ENCODE data around the gene SLFN11. TPM values are rescaled to one million over a fixed set of nuclear protein-coding genes. Genes with fewer than 3 reads are reported as not detected.
"Not testable (repeated sequence)": the region's sequence is repeated elsewhere in the genome, so short reads cannot be mapped to it uniquely, and the experiment has no call there.

SLFN11 gene
- total RNA-seq, 2 experiments from 2014 or later, result 64.8 to 68.8 TPM

DNA sequence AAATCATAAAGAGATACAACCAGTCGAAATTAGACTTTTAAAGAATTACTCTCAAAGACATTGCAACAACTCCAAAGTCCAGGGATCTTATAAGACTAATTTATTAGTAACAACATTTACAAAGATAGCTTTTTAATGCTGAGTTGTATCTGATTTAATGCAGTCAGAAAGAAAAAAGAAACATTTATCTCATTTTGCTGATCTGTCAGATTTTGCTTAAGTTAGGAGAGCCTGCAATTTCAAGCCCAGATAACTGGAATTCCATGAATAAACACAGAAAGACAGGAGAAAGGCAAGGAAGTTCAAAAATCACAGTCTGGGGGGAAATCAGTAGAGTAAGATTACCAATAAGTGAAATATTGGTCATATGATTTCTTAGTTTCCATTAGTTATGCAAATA, 22.9 kb downstream of the SLFN11 start:
- intact Hi-C loops (cut with micrococcal nuclease), result no loop called here
- CTCF ChIA-PET, result interaction anchor here (0.7 to 1.3 kb wide), 3 partner anchors 34 to 189 kb away, joined by 3 to 6 read pairs (median 3); no protein-coding TSS in a partner anchor
- Mint-ChIP-seq H3K27ac (no peak overlapping the region), H3K36me3 (peaks cover 29% of the 10 kb centered on the region), H3K4me1 (ENCODE audit: low read depth) (peaks cover 18% of the 10 kb centered on the region), H3K27me3 (no peaks in the 10 kb centered on the region), H3K4me3 (no peak overlapping the region), H3K9me3 (no peaks in the 10 kb centered on the region)
- no peak for DNase-seq
- POLR2A ChIA-PET, result interaction anchor here (1.5 kb wide), 1 partner anchor 186 kb away, joined by 3 read pairs; no protein-coding TSS in a partner anchor

- Mint-ChIP-seq H3K4me3 (peak overlapping the region; percentile 82), H3K36me3 (peaks cover 4% of the 10 kb centered on the region), H3K9me3 (peaks cover 9% of the 10 kb centered on the region), H3K27ac (no peak overlapping the region), H3K27me3 (no peaks in the 10 kb centered on the region), H3K4me1 (ENCODE audit: low read depth) (peaks cover 34% of the 10 kb centered on the region)
- peak; percentile 49 for DNase-seq
- intact Hi-C loops (cut with micrococcal nuclease), result no loop called here
- ChIA-PET POLR2A (interaction anchor here (1.3 to 1.9 kb wide), 2 partner anchors 28 to 188 kb away, joined by 4 to 5 read pairs; partner anchors contain the start of gene SLFN11), CTCF (interaction anchor here (0.9 kb wide), 1 partner anchor 142 kb away, joined by 3 read pairs; no protein-coding TSS in a partner anchor)
Observed at GRCh38 chr17:35345926-35346771, 27.3 kb downstream of the SLFN11 start.

- peak overlapping the region; percentile 82 for H3K4me3 Mint-ChIP-seq
- intact Hi-C loops (cut with micrococcal nuclease), result no loop called here
- ChIA-PET POLR2A (interaction anchor here (1.3 kb wide), 1 partner anchor 28 kb away, joined by 4 read pairs; the partner anchor contains the start of gene SLFN11), CTCF (interaction anchor here (0.9 kb wide), 1 partner anchor 143 kb away, joined by 3 read pairs; no protein-coding TSS in a partner anchor)
- no peaks in the 10 kb centered on the region for H3K27me3 Mint-ChIP-seq
- peaks cover 12% of the 10 kb centered on the region for H3K9me3 Mint-ChIP-seq
- DNase-seq, result no peak
- peaks cover 2% of the 10 kb centered on the region for H3K36me3 Mint-ChIP-seq
- peaks cover 36% of the 10 kb centered on the region for H3K4me1 Mint-ChIP-seq (ENCODE audit: low read depth)
- H3K27ac Mint-ChIP-seq, result no peak overlapping the region
Observed at GRCh38 chr17:35345445-35345925, 27.9 kb downstream of the SLFN11 start.

- no peaks in the 10 kb centered on the region for H3K27me3 Mint-ChIP-seq
- peaks cover 17% of the 10 kb centered on the region for H3K9me3 Mint-ChIP-seq
- H3K36me3 Mint-ChIP-seq, result peaks cover 2% of the 10 kb centered on the region
- H3K4me3 Mint-ChIP-seq, result no peak overlapping the region
- intact Hi-C loops (cut with micrococcal nuclease), result no loop called here
- POLR2A ChIA-PET, result no interaction called here
- DNase-seq, result no peak
- CTCF ChIA-PET, result interaction anchor here (0.7 kb wide), 1 partner anchor 46 kb away, joined by 3 read pairs; no protein-coding TSS in a partner anchor
- H3K27ac Mint-ChIP-seq, result no peak overlapping the region
- peaks cover 36% of the 10 kb centered on the region for H3K4me1 Mint-ChIP-seq (ENCODE audit: low read depth)
Observed at GRCh38 chr17:35344262-35344661, 29.2 kb downstream of the SLFN11 start.

- Mint-ChIP-seq H3K4me1 (ENCODE audit: low read depth) (peaks cover 36% of the 10 kb centered on the region), H3K36me3 (peaks cover 2% of the 10 kb centered on the region), H3K27ac (no peak overlapping the region), H3K27me3 (no peaks in the 10 kb centered on the region), H3K9me3 (peaks cover 17% of the 10 kb centered on the region), H3K4me3 (no peak overlapping the region)
- POLR2A ChIA-PET, result no interaction called here
- DNase-seq, result no peak
- intact Hi-C loops (cut with micrococcal nuclease), result no loop called here
- CTCF ChIA-PET, result no interaction called here
Observed at GRCh38 chr17:35342276-35342675, 31.1 kb downstream of the SLFN11 start.

- ChIA-PET POLR2A (no interaction called here), CTCF (no interaction called here)
- intact Hi-C loops (cut with micrococcal nuclease), result loop anchor here (1.0 kb wide), 1 partner anchor 28 kb away; no protein-coding TSS in a partner anchor
- DNase-seq, result peak; percentile 26
- Mint-ChIP-seq H3K4me3 (no peak overlapping the region), H3K27me3 (no peaks in the 10 kb centered on the region), H3K36me3 (peaks cover 2% of the 10 kb centered on the region), H3K4me1 (ENCODE audit: low read depth) (peaks cover 32% of the 10 kb centered on the region), H3K27ac (peak overlapping the region; percentile 47), H3K9me3 (peaks cover 17% of the 10 kb centered on the region)
Observed at GRCh38 chr17:35341411-35341992, 31.9 kb downstream of the SLFN11 start.

DNA sequence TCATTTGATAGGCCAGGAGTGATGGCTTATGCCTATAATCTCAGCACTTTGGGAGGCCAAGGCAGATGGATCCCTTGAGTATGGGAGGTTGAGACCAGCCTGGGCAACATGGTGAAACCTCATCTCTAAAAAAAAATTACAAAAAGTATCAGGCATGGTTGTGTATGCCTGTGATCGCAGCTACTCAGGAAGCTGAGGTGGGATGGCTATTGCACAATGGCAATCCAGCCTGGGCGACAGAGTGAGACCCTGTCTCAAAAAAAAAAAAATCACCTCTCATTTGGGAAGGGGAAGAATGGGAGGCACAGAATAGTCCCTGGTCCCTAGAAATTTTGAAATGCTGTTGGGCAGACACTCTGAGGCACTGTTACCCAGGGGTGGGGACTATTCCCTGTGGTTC, 35.2 kb downstream of the SLFN11 start:
- H3K36me3 Mint-ChIP-seq, result peaks cover 2% of the 10 kb centered on the region
- POLR2A ChIA-PET, result no interaction called here
- H3K27me3 Mint-ChIP-seq, result no peaks in the 10 kb centered on the region
- intact Hi-C loops (cut with micrococcal nuclease), result no loop called here
- no peak overlapping the region for H3K4me3 Mint-ChIP-seq
- H3K27ac Mint-ChIP-seq, result no peak overlapping the region
- H3K4me1 Mint-ChIP-seq (ENCODE audit: low read depth), result peaks cover 21% of the 10 kb centered on the region
- CTCF ChIA-PET, result no interaction called here
- no peak for DNase-seq
- H3K9me3 Mint-ChIP-seq, result peaks cover 17% of the 10 kb centered on the region

GRCh38 chr17:35337364-35337763, 36.1 kb downstream of the SLFN11 start:
- ChIA-PET CTCF (no interaction called here), POLR2A (no interaction called here)
- peaks cover 13% of the 10 kb centered on the region for H3K4me1 Mint-ChIP-seq (ENCODE audit: low read depth)
- DNase-seq, result no peak
- H3K36me3 Mint-ChIP-seq, result peaks cover 2% of the 10 kb centered on the region
- intact Hi-C loops (cut with micrococcal nuclease), result no loop called here
- H3K27ac Mint-ChIP-seq, result no peak overlapping the region
- H3K4me3 Mint-ChIP-seq, result no peak overlapping the region
- H3K27me3 Mint-ChIP-seq, result no peaks in the 10 kb centered on the region
- H3K9me3 Mint-ChIP-seq, result peaks cover 16% of the 10 kb centered on the region

- H3K4me1 Mint-ChIP-seq (ENCODE audit: low read depth); H3K27me3 Mint-ChIP-seq; H3K27ac Mint-ChIP-seq; CTCF ChIA-PET; intact Hi-C loops (cut with micrococcal nuclease); H3K9me3 Mint-ChIP-seq; H3K36me3 Mint-ChIP-seq; DNase-seq; H3K4me3 Mint-ChIP-seq; POLR2A ChIA-PET: not testable (repeated sequence)
Observed at GRCh38 chr17:35333578-35333977, 39.8 kb downstream of the SLFN11 start.

DNA sequence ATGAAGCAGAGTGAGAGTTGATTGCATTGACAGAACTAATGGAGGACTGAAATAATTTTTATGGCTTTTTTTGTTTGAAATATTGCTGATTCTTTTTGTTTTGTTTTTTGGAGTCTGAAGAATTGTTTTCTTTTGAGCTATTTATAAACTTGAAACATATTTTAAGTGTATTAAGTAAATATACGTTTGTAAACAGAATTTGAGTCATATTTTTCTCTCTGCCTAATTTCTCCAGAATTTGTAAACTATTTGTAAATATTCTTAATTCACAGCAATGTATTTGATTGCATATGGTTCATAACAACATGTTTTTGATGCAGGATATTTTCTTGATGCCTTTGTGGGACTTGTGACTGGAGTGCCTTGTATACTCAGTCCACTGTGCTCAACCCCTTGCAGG, 50.7 kb downstream of the SLFN11 start:
- intact Hi-C loops (cut with micrococcal nuclease), result no loop called here
- Mint-ChIP-seq H3K4me1 (ENCODE audit: low read depth) (no peaks in the 10 kb centered on the region), H3K4me3 (no peak overlapping the region), H3K9me3 (peaks cover 8% of the 10 kb centered on the region), H3K27ac (no peak overlapping the region), H3K27me3 (no peaks in the 10 kb centered on the region), H3K36me3 (peaks cover 31% of the 10 kb centered on the region)
- ChIA-PET CTCF (interaction anchor here (1.2 kb wide), 1 partner anchor 10 kb away, joined by 3 read pairs; no protein-coding TSS in a partner anchor), POLR2A (no interaction called here)
- DNase-seq, result no peak

GRCh38 chr17:35315971-35316370, 57.5 kb downstream of the SLFN11 start:
- H3K4me3 Mint-ChIP-seq, result no peak overlapping the region
- peaks cover 28% of the 10 kb centered on the region for H3K4me1 Mint-ChIP-seq (ENCODE audit: low read depth)
- no peak overlapping the region for H3K27ac Mint-ChIP-seq
- intact Hi-C loops (cut with micrococcal nuclease), result no loop called here
- H3K9me3 Mint-ChIP-seq, result no peaks in the 10 kb centered on the region
- no peaks in the 10 kb centered on the region for H3K27me3 Mint-ChIP-seq
- no peak for DNase-seq
- CTCF ChIA-PET, result interaction anchor here (0.6 to 6.2 kb wide), 2 partner anchors 34 to 220 kb away, joined by 3 to 177 read pairs; partner anchors contain the start of gene SLFN12L
- peaks cover 4% of the 10 kb centered on the region for H3K36me3 Mint-ChIP-seq
- POLR2A ChIA-PET, result interaction anchor here (1.2 kb wide), 1 partner anchor 218 kb away, joined by 3 read pairs; no protein-coding TSS in a partner anchor

- DNase-seq, result no peak
- CTCF ChIA-PET, result interaction anchor here (6.2 kb wide), 1 partner anchor 221 kb away, joined by 177 read pairs; the partner anchor contains the start of gene SLFN12L
- Mint-ChIP-seq H3K36me3 (peaks cover 4% of the 10 kb centered on the region), H3K27me3 (no peaks in the 10 kb centered on the region), H3K4me1 (ENCODE audit: low read depth) (peaks cover 28% of the 10 kb centered on the region), H3K9me3 (peaks cover under 1% of the 10 kb centered on the region), H3K27ac (no peak overlapping the region), H3K4me3 (no peak overlapping the region)
- intact Hi-C loops (cut with micrococcal nuclease), result no loop called here
- POLR2A ChIA-PET, result interaction anchor here (1.0 to 1.2 kb wide), 2 partner anchors 58 to 218 kb away, joined by 3 read pairs; partner anchors contain the start of gene SLFN11
Observed at GRCh38 chr17:35315283-35315682, 58.1 kb downstream of the SLFN11 start.

Measured in activated CD4-positive, alpha-beta memory T cell treated with anti-CD3 and anti-CD28 coated beads for 36 hours (primary cell).